DMS53 treated with DMSO at 0.1 percent for 48 hours (cell line): ENCODE results near the gene DARS1.
"Not testable (repeated sequence)": the region's sequence is repeated elsewhere in the genome, so short reads cannot be mapped to it uniquely, and the experiment has no call there.

Experiments
- DNase-seq: peaks from one replicate; lab custom pipeline; 2025; ENCODE audit not compliant: unreplicated experiment; lab: John Stamatoyannopoulos, UW

Gene DARS1

DNA sequence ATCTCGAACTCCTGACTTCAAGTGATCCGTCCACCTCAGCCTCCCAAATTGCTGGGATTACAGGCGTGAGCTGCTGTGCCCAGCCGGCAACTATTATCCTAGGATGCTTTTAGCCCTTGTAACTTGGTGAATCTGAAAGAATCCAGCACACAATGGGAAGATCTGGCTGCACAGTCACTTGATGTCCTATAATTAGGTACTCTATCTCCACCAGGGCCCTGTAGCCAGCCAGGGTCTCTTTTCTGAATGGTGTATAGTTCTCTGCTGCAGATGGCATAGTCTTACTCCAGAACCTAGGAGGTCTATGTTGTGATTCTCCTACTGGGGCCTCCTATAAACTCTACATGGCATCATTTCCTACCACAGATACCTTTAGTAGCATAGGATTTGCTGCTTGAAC lies 95.3 kb downstream of the DARS1 start:
- DNase-seq = no peak

DNA sequence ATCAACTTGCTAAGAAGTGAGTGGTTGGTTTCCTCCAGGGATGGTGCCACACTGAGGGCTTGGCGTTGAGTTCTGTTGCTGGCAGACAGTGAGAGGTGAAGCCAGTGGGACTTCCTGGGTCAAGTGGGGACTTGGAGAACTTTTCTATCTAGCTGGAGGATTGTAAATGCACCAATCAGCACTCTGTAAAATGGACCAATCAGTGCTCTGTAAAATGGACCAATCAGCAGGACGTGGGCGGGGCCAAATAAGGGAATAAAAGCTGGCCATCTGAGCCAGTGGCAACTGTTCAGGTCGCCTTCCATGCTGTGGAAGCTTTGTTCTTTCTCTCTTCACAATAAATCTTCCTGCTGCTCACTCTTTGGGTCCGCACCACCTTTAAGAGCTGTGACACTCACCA lies 96.8 kb downstream of the DARS1 start:
- not testable (repeated sequence) for DNase-seq

DNA sequence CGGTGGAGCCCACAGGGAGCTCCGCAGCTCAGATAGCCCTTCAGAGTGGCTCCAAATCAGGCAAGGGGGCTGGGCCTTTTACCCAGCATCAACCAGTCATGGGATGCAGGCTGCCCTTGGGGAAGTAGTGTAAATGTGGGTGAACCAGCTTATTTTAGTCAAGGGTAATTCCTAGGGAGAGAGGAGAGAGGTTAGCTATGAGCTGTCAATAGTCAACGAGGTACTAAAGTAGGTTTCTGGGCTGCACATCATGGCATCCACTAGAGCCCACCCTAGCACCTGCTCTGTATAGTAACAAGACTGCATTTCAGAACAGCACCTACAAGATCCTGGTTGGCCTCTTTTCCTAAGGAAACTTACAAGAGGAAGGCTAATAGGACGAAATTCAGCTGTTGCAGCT lies 99.7 kb downstream of the DARS1 start:
- no peak for DNase-seq

DNA sequence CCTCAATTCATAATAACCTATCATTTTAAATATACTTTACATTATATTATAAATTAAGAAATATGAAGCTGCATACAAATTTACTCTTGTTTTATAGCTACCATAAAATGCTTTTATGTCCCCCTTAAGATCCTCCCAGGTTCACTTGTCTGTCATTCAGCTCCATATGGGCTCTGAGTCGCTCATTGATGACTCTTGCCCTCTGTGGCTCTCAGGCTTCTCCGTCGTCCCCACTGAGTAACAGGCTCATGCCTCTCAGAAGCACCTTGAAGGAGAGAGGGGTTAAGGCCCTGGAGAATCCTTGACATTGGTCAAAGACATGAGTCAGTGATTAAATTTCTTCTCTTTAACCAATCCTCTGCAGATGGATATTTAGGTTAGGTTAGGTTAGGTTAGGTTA lies 103.0 kb downstream of the DARS1 start:
- no peak for DNase-seq

DNA sequence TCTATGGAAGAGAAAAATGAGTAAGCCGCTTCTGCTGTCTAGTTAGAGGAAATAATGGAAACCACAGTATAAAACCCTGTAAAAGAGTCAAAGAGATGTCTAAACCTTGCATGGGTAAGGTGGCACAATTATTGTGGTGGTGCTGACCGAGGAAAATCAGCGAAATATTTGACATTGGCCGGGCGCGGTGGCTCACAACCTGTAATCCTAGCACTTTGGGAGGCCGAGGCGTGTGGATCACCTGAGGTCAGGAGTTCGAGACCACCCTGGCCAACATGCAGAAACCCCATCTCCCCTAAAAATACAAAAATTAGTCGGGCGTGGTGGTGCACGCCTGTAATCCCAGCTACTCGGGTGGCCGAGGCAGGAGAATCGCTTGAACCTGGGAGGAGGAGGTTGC lies 108.7 kb downstream of the DARS1 start:
- DNase-seq = not testable (repeated sequence)

DNA sequence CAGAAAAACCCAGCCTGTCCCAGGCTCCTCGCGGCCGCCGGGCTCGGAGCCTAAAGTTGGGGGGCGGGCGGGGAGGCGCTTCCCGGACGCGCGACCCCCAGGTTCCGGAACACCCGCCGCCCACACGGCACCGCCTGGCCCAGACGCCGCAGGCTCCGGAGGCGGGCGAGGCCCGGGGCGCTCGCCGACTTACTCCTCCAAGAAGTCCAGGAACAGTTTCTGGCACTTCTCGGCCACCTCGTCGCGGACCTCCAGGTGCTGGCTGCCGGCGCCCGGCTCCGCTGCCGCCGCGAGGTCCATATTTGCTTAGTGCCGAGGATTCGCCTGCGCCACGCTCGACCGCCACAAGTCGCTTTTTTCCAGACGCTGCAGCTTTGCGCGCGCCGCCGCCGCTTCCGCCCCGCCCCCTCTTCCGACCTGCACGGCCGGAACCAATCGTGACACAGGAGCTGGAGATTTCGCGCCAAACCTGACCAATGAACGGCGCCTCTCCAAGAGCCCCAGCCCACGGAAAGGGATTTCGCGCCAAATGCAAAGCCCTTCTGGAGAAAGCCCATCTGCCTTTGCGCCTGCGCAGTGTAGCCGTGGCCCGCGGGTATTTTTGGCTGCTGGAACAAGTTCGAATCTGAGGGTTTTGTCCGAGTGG lies 109.2 kb downstream of the DARS1 start, which contains the start of gene MCM6:
Gene MCM6, minus strand, starts transcription at position 378 of the 646 bp plus-strand sequence. Its CDS starts 78 bp downstream, at position 300.
- peak; percentile 60 for DNase-seq

DNA sequence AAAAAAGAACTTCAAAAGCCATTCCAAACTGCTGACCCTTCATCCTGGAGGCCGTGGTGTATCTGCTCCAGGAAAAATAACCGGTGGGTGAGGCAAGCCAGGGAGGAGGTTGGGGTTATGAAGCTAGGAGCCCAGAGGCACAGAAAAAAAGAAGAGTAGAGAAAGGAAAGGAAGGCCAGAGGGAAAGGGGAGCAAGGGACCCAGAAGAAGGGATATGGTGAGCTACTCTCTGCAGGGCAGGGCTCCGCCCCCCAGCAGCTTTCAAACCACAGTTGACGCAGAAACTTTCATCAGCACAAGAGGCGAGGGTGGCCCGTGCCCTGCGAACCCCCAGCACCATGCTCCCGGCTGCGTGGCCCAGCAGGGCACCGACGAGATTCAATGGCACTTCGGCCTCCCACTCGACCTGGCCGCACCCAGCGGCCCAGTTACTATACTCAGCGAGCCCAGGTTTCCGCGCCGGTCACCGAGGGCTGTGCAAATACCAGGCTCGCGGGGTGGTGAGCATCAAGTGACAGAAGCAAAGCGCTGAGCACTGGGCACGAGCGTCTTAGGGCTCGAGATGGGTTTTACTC lies 109.8 kb downstream of the DARS1 start:
- no peak for DNase-seq

DNA sequence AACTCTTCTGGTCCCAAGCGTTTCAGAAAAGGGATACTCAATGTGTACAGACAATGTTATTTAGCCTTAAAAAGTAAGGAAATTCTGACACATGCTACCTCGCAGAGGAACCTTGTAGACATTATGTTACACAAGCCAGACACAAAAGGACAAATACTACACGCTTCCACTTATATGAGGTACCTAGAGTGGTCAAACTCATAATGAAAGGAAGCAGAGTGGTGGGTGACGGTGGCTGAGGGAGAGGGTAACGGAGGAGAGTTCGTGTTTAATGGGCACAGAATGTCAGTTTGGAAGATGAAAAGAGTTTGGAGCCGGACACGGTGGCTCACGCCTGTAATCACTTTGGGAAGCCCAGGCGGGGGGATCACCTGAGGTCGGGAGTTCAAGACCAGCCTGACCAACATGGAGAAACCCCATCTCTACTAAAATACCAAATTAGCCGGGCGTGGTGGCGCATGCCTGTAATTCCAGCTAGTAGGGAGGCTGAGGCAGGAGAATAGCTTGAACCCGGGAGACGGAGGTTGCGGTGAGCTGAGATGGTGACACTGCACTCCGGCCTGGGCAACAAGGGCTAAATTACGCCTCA lies 110.6 kb downstream of the DARS1 start:
- DNase-seq = no peak

DNA sequence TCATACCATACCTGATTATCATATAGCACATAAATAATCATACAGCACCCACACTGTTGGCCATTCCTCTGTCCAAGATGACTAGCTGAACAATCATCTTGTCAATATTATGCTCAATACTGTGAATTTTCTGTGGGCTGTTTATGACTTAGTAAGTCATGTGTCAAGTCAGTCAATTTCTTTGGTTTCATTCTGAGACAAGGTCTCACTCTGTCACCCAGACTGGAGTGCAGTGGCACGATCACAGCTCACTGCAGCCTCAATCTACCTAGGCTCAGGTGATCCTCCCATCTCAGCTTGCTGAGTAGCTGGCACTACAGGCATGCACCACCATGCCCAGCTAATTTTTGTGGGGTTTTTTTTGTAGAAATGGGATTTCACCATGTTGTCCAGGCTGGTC lies 114.9 kb downstream of the DARS1 start:
- DNase-seq = no peak

DNA sequence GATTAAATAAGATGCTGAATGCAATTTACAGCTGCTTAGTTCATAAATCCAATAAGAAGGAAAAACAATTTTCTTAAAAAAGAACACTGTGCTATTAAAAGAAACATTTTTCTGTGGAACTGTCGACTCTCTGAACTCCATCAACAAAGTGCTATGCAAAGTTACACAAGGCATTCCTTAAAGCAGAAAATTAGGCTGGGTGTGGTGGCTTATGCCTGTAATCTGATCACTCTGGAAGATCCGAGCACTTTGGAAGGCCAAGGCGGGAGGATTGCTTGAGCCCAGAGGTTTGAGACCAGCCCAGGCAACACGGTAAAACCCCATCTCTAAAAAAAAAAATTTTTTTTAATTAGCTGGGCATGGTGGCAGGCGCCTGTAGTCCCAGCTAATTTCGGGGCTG lies 122.2 kb downstream of the DARS1 start:
- DNase-seq = no peak

DNA sequence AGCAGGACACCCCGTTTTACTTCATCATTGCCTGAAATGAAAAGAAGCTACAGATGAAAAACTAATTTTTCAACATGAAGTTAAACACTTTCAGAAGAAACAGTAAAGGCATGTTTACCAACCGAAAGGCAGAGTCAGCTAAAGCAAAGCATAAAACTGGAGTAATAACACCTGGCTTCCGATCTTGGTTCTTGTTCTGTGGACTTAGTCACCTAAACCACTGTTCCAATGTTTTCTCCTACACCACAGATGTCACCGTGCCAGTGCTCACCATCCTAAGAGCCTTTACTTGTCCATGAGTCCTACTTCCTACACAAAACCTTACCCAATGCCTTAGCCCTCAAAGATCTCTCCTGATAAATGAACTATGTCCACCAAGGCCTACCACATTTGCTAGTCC lies 122.7 kb downstream of the DARS1 start:
- DNase-seq = no peak
